Aorta (tissue), 5 donors: Measurements from ENCODE around the gene TRPV4. TPM values are rescaled to one million over a fixed set of nuclear protein-coding genes. Genes with fewer than 3 reads are reported as not detected.

Source experiments
- ATAC-seq: fragments of 200-7000 bp; cut with Tn5 transposase; one replicate; pipeline ENCODE4 v1.9.1; 2022; ENCODE audit warnings: moderate library complexity; ENCODE audit not compliant: low FRiP score
- DNase-seq, 2 donors: peaks; one replicate each; pipeline ENCODE4 v3.0.0-alpha.2; 2020
- H3K27ac ChIP-seq, 2 donors: one replicate each; pipeline ENCODE4 v1.5.1; 2013; ENCODE audit warnings: low read length in 2 of 2, mild to moderate bottlenecking in 2 of 2, moderate library complexity in 2 of 2, control low read depth in 1 of 2, inconsistent platforms in 1 of 2, low read depth in 1 of 2
- H3K27me3 ChIP-seq, 2 donors: one replicate each; pipeline ENCODE4 v1.6.1; 2013; ENCODE audit warnings: control low read depth in 1 of 2, low read length in 1 of 2, mild to moderate bottlenecking in 1 of 2, moderate library complexity in 1 of 2; ENCODE audit not compliant: insufficient read depth in 2 of 2, control insufficient read depth in 1 of 2
- H3K36me3 ChIP-seq, 2 donors: one replicate each; pipeline ENCODE4 v1.6.1; 2013; ENCODE audit warnings: control low read depth in 1 of 2, low read length in 1 of 2, mild to moderate bottlenecking in 1 of 2; ENCODE audit not compliant: insufficient read depth in 2 of 2, control insufficient read depth in 1 of 2
- H3K4me1 ChIP-seq, 2 donors: one replicate each; pipeline ENCODE4 v1.6.1; 2013; ENCODE audit warnings: low read length in 2 of 2, control low read depth in 1 of 2, mild to moderate bottlenecking in 1 of 2, moderate library complexity in 1 of 2; ENCODE audit not compliant: insufficient read depth in 2 of 2, control insufficient read depth in 1 of 2
- H3K4me3 ChIP-seq, 2 donors: one replicate each; pipeline ENCODE4 v1.5.1; 2013; ENCODE audit warnings: low read length in 2 of 2, control low read depth in 1 of 2, mild to moderate bottlenecking in 1 of 2
- H3K9me3 ChIP-seq: one replicate; pipeline ENCODE4 v1.6.1; 2013; ENCODE audit warnings: mild to moderate bottlenecking, low read length; ENCODE audit not compliant: control insufficient read depth
- WGBS, 2 donors: extraction: QIAGEN DNeasy Blood & Tissue Kit; methylation state at CpG; one replicate each; pipeline ENCODE4 v1.1.7; 2013; 5-methylcytosine and 5-hydroxymethylcytosine counted together
- intact Hi-C, 2 donors: fragments of 100-400 bp; cut with DNase I; formaldehyde crosslinking; loops; one replicate each; pipeline versions ENCODE4 v1.14.2 to v1.15.0; 2022
- polyA plus RNA-seq, 2 donors: library from polyadenylated mRNA; stranded (reverse); fragments of 200-250 nt; gene quantifications; one replicate each; pipeline ENCODE4 v1.2.3, GENCODE V29; 2013
- total RNA-seq, 2 donors: library from RNA; stranded (reverse); fragmentation: NEBNext Ultra II Directional; extraction: Animal tissue kit (Norgen Biotek cat#: 25700); gene quantifications; one replicate each; pipeline ENCODE4 v1.2.1, GENCODE V29; 2021
- donor health status: healthy with polysubstance abuse.
- donor health status: Bipolar disorder and iron deficiency.
- donor health status: DM: no; HTN: no; CAD: no.
- donor health status: DM: no; HTN: no; CAD: no.
- donor health status: DM: yes; HTN: yes; CAD: no.

Gene TRPV4
- total and polyA plus RNA-seq, 4 donors, result 0.08 to 3.9 (median 1.9) TPM

GRCh38 chr12:109762071-109762672 lies 71.0 kb downstream of the TRPV4 start:
- Histone ChIP-seq H3K36me3 (no peaks in the 10 kb centered on the region), H3K27ac (no peak overlapping the region), H3K9me3 (peaks cover under 1% of the 10 kb centered on the region), H3K4me3 (no peak overlapping the region), H3K4me1 (no peaks in the 10 kb centered on the region), H3K27me3 (no peaks in the 10 kb centered on the region)
- DNase-seq, result peak; percentile 20 to 55
- intact Hi-C loops, result no loop called here
- ATAC-seq, result no peak
- WGBS, 2 donors, result 91% methylated on average over 12 of the region's 12 CpGs

DNA sequence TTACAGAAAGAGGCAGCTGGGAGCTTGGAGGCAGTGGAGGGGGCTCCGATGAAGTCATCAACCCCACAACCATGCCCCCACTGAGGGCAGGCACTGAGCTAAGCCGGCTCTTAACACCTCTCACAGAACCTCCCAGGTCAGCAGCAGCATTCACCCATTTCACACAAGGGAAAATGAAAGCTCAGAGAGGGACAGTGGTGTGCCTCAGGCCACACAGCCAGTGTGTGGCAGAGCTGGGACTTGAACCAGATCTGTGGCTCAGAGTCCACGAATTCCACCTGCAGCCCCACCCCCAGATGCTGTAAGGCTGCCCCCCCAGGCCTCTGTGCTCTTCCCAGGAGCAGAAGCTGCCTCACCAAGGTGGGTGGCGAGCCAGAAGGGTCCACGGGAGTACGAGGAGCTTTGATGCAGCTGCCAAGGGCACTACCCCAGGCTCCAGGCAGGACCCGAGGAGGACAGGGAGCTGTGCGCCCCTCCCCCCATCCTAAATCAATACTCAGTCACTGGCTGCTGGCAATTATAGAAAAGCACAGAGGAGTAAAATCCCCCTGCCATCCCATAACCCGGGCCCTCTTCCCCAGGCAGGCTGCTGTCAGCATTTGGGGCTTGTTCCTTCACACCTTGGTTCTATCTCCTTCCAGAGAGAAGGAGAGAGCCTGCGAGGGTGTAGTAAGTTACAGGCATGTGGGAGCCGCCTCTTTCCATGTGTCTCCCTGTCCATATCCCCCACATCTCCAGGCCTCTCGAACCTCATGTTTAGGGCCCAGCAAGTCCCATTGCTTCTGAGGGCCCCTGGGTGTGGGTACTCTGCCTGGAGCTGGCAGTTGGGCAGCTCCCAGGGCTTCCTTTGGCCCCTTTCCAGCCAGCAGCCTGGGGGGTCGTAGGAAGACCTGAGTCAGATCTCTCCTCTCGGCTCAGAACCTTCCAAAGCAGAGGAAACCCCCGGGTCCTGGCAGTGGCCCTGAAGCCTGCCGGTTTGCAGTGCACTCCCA lies 72.0 kb downstream of the TRPV4 start:
- Histone ChIP-seq H3K27me3 (no peaks in the 10 kb centered on the region), H3K9me3 (peaks cover 1% of the 10 kb centered on the region), H3K4me1 (no peaks in the 10 kb centered on the region), H3K27ac (no peak overlapping the region), H3K36me3 (no peaks in the 10 kb centered on the region), H3K4me3 (no peak overlapping the region)
- intact Hi-C loops, result no loop called here
- no peak for ATAC-seq
- DNase-seq, result peak; percentile 26 to 62
- whole genome bisulfite sequencing, 2 donors, result 77 to 82% methylated on average over 16 of the region's 16 CpGs

- peaks cover 1% of the 10 kb centered on the region for H3K9me3 ChIP-seq
- no peaks in the 10 kb centered on the region for H3K36me3 ChIP-seq
- 75 to 83% methylated on average over 18 of the region's 18 CpGs for WGBS, 2 donors
- H3K4me3 ChIP-seq, result no peak overlapping the region
- no peak for ATAC-seq
- peak; percentile 66 to 73 for DNase-seq
- no peaks in the 10 kb centered on the region for H3K27me3 ChIP-seq
- intact Hi-C loops, result no loop called here
- H3K4me1 ChIP-seq, result no peaks in the 10 kb centered on the region
- no peak overlapping the region for H3K27ac ChIP-seq
These were observed 72.9 kb downstream of the TRPV4 start for GRCh38 chr12:109760031-109760929.

GRCh38 chr12:109759595-109759994 lies 73.6 kb downstream of the TRPV4 start:
- DNase-seq, result peak; percentile 22 to 49
- peaks cover 1% of the 10 kb centered on the region for H3K9me3 ChIP-seq
- H3K4me1 ChIP-seq, result no peaks in the 10 kb centered on the region
- H3K36me3 ChIP-seq, result no peaks in the 10 kb centered on the region
- H3K27ac ChIP-seq, result no peak overlapping the region
- WGBS, 2 donors, result 70 to 74% methylated on average over 13 of the region's 13 CpGs
- H3K27me3 ChIP-seq, result no peaks in the 10 kb centered on the region
- intact Hi-C loops, result no loop called here
- ATAC-seq, result no peak
- no peak overlapping the region for H3K4me3 ChIP-seq

GRCh38 chr12:109758426-109759420 lies 74.5 kb downstream of the TRPV4 start:
- no peak overlapping the region for H3K27ac ChIP-seq
- no peak for ATAC-seq
- 53 to 63% methylated on average over 15 of the region's 15 CpGs for WGBS, 2 donors
- no peaks in the 10 kb centered on the region for H3K36me3 ChIP-seq
- H3K27me3 ChIP-seq, result no peaks in the 10 kb centered on the region
- no peak overlapping the region for H3K4me3 ChIP-seq
- intact Hi-C loops, result no loop called here
- DNase-seq, result peak; percentile 35 to 57
- peaks cover 1% of the 10 kb centered on the region for H3K9me3 ChIP-seq
- H3K4me1 ChIP-seq, result no peaks in the 10 kb centered on the region

DNA sequence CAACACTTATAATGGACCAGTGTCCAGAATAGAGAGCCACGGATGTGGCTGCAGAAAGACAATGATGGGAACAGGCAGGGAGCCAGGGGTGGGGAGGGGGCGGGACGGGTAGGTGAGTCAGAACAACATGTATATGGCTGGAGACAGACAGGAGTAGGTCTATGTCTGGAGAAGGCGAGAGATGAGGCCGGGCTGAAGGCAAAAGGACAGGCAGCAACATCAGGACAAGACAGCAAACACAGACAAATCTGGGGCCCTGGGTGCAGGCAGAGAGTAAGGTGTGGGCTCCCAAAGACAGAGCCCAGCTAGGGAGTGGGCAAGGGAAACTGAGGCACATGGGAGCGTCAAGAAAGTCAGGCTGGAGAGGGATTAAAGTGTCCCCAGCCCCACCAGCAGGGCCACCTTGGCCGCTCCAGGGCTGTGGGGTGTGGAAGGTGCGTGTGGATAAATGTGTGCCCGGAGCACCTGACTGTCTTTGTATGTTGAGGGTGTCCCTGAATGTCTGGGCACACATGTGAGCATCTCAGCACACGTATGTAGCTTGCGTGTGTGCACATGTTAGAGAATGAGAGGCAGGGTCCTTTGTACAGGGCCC lies 75.4 kb downstream of the TRPV4 start:
- WGBS, 2 donors, result 83 to 86% methylated on average over 11 of the region's 11 CpGs
- no peaks in the 10 kb centered on the region for H3K4me1 ChIP-seq
- no peaks in the 10 kb centered on the region for H3K27me3 ChIP-seq
- intact Hi-C loops, result no loop called here
- H3K4me3 ChIP-seq, result no peak overlapping the region
- ATAC-seq (no peak), DNase-seq (peak; percentile 7 to 19)
- H3K36me3 ChIP-seq, result no peaks in the 10 kb centered on the region
- H3K27ac ChIP-seq, result no peak overlapping the region
- peaks cover 1% of the 10 kb centered on the region for H3K9me3 ChIP-seq

DNA sequence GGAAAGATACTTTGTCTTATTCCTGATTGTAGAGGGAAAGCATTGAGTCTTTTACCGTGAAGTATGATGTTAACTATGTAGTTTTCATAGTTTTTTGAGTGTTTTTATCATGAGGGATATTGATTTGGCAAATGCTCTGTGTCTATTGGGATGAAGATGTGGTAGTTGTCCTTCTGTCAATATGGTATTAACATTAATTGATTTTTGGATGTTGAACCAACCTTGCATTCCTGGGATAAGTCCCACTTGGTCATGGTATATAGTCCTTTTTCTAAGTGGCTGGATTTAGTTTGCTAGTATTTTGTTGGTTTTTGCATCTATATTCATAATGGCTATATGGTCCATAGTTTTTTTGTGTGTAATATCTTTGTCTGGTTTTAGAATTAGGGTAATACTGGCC lies 76.7 kb downstream of the TRPV4 start:
- intact Hi-C loops, result no loop called here
- 88 to 90% methylated on average over 1 of the region's 1 CpG for WGBS, 2 donors
- no peak overlapping the region for H3K27ac ChIP-seq

More for the DNA sequence above, 76.7 kb downstream of the TRPV4 start:
- Histone ChIP-seq H3K36me3 (no peaks in the 10 kb centered on the region), H3K4me3 (no peak overlapping the region), H3K27me3 (peaks cover 0 to 1% of the 10 kb centered on the region in 2 donors), H3K4me1 (no peaks in the 10 kb centered on the region), H3K9me3 (peaks cover 3% of the 10 kb centered on the region)
- ATAC-seq (no peak), DNase-seq (no peak)
